Mammary epithelial cell (primary cell): ENCODE results near the gene ATP2B3.

ENCODE experiments used
- CTCF ChIP-seq, 2 donors: IDR thresholded peaks in 1 of 2; conservative IDR thresholded peaks in 1 of 2; 2 replicates each; pipeline ENCODE4 v1.5.1; 2011 to 2012; ENCODE audit warnings: inconsistent platforms in 2 of 2, low read length in 2 of 2, mild to moderate bottlenecking in 2 of 2, control low read depth in 1 of 2, low read depth in 1 of 2; ENCODE audit not compliant: insufficient read depth in 1 of 2; ENCODE audit errors: extremely low read depth in 1 of 2
- EZH2 ChIP-seq: IDR thresholded peaks from 2 replicates; pipeline ENCODE4 v1.6.1; 2012; ENCODE audit warnings: low read length, inconsistent platforms, borderline replicate concordance

- TF ChIP-seq CTCF (conservative IDR thresholded peaks at IDR 0.05 in 1 of 2, IDR thresholded peaks at IDR 0.05 in 1 of 2; ENCODE audit: extremely low read depth in 1 of 2, insufficient read depth in 1 of 2, low read depth in 1 of 2, low read length in 2 of 2) (no peak), EZH2 (no peak)
Measured at GRCh38 chrX:153560000-153560399, 42.6 kb downstream of the ATP2B3 start.
